ENCODE data around the gene SMIM13.

GRCh38 chr6:11126876-11127275 is 33.2 kb downstream of the SMIM13 start:
- TF ChIP-seq CTCF (conservative IDR thresholded peaks at IDR 0.05), result no peak
- TF ChIP-seq EZH2 (IDR thresholded peaks at IDR 0.05; ENCODE audit: low read depth), result no peak

Measured in PC-9 (cell line).